Activated T-cell treated with anti-CD3 and anti-CD28 coated beads for 1 hour (primary cell): Measurements from ENCODE around the gene EFCAB11.

Experiments used
- DNase-seq: peaks from one replicate; pipeline ENCODE4 v3.0.0-alpha.2; 2020; ENCODE audit warnings: low read depth

Gene EFCAB11

GRCh38 chr14:89865153-89865552, 89.4 kb downstream of the EFCAB11 start:
- no peak for DNase-seq

GRCh38 chr14:89862856-89863255, 91.7 kb downstream of the EFCAB11 start:
- no peak for DNase-seq

GRCh38 chr14:89861630-89862029, 92.9 kb downstream of the EFCAB11 start:
- DNase-seq, result no peak

- no peak for DNase-seq
Measured at GRCh38 chr14:89858089-89858488, 96.4 kb downstream of the EFCAB11 start.

- DNase-seq, result no peak
Measured at GRCh38 chr14:89856871-89857345, 97.6 kb downstream of the EFCAB11 start.

- DNase-seq, result no peak
Measured at GRCh38 chr14:89855961-89856656, 98.4 kb downstream of the EFCAB11 start.

- no peak for DNase-seq
Measured at GRCh38 chr14:89853936-89854693, 100.4 kb downstream of the EFCAB11 start.

GRCh38 chr14:89851106-89851505, 103.4 kb downstream of the EFCAB11 start:
- no peak for DNase-seq

- DNase-seq, result no peak
Measured at GRCh38 chr14:89849931-89850330, 104.6 kb downstream of the EFCAB11 start.

- no peak for DNase-seq
Measured at GRCh38 chr14:89848165-89848564, 106.4 kb downstream of the EFCAB11 start.

GRCh38 chr14:89845346-89845745, 109.2 kb downstream of the EFCAB11 start:
- DNase-seq, result no peak

- no peak for DNase-seq
Measured at GRCh38 chr14:89844508-89844907, 110.0 kb downstream of the EFCAB11 start.

GRCh38 chr14:89842837-89843236, 111.7 kb downstream of the EFCAB11 start:
- no peak for DNase-seq

GRCh38 chr14:89841851-89842250, 112.7 kb downstream of the EFCAB11 start:
- DNase-seq, result no peak

- DNase-seq, result no peak
Measured at GRCh38 chr14:89836830-89837469, 117.6 kb downstream of the EFCAB11 start.

GRCh38 chr14:89833661-89834060, 120.9 kb downstream of the EFCAB11 start:
- DNase-seq, result no peak

GRCh38 chr14:89833120-89833532, 121.4 kb downstream of the EFCAB11 start:
- no peak for DNase-seq

GRCh38 chr14:89828471-89829165, 125.9 kb downstream of the EFCAB11 start:
- no peak for DNase-seq

GRCh38 chr14:89827265-89827664, 127.3 kb downstream of the EFCAB11 start:
- DNase-seq, result no peak

- DNase-seq, result no peak
Measured at GRCh38 chr14:89826596-89826995, 127.9 kb downstream of the EFCAB11 start.

- DNase-seq, result no peak
Measured at GRCh38 chr14:89823743-89824142, 130.8 kb downstream of the EFCAB11 start.

GRCh38 chr14:89814126-89814525, 140.4 kb downstream of the EFCAB11 start:
- no peak for DNase-seq
